NCI-H510A (cell line): ENCODE results near the gene TBC1D8.

Source experiments
- DNase-seq: peaks from one replicate; lab custom pipeline; 2025; lab: John Stamatoyannopoulos, UW

TBC1D8 gene

DNA sequence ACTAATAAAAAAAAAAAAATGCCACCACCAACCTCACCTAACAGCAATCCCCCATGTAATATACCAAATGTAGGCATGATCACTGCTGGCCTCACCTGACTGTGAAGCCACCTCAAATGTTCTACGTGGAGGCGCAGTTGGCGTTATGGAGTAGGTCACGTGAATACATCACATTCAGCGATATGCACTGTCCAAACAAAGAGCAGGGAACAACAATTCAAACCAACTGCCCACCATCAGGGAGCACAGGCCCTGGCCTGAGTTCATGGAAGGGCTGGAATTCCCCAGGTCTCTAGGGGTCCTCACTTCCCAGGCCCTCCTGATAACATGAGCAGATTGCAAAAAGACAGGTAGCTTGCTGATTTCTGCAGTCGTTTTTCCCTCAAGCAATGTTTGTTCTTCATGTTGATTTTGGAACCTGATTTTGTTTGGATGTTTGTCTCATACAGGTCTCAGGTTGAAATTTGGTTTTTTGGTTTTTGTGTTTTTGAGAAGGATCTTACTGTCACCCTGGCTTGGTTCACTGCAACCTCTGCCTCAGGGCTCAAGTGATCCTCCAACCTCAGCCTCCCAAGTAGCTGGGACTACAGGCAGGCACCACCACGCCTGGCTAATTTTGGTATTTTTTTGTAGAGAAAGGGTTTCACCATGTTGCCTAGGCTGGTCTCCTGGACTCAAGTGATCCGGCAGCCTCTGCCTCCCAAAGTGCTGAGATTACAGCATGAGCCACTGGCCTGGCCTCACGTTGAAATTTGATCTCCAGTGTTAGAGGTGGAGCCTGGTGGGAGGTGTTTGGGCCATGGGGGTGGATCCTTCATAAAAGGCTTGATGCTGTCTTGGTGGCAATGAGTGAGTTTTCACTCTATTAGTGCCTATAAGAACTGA, 15.5 kb downstream of the TBC1D8 start:
- no peak for DNase-seq

DNA sequence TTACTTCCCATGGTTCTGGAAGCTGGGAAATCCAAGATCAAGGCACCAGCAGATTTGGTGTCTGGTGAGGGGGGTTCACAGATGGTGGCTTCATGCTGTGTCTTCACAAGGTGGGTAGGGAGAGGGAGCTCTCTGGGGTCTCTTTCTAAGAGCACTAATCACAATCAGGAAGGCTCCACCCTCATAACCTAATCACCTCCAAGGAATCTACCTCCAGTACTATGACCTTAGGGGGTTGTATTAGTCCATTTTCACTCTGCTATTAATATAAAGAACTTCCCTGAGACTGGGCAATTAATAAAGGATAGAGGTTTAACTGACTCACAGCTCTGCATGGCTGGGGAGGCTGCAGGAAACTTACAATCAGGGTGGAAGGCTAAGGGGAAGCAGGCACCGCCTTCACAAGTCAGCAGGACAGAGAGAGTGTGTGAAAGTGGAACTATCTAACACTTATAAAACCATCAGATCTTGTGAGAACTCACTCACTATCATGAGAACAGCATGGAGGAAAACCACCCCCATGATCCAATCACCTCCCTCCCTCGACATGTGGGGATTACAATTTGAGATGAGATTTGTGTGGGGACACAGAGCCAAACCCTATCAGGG, 17.6 kb downstream of the TBC1D8 start:
- no peak for DNase-seq

DNA sequence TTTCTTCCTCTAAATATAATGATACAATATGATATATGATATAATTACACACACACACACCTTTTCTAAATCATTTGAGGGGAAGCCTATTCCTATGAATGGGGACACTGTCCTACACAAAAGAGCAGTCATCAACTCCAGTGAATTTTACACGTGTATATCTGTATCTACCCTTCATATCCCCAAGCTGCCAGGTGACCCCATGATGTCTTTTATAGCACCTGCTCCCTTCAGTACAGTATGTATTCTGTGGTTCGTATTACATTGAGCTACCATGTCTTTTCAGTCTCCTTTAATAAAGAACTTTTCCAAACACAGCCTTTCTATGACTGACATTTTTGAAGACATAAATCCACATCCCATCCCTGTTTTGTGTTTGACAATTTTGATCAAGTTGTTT, 19.0 kb downstream of the TBC1D8 start:
- DNase-seq = no peak

DNA sequence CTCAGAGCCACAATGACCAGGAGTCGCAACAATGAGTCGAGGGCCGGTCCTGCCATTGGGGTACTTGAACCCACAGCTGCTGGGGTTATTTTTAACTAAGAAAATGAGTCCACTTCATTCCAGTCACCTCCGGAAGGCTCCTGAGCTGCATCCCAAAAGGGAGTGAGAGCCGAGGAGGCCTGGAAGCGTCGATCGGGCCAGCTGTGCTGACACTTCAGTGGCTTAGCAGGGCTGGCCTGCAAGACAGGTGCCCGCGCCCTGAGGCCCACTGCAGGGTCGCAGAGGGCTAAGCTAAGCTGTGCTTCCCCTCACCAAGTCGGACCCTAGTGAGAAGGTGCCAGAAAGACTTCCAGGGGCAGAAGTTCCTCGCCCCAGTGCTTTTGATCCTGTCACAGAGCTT, 21.1 kb downstream of the TBC1D8 start:
- no peak for DNase-seq

DNA sequence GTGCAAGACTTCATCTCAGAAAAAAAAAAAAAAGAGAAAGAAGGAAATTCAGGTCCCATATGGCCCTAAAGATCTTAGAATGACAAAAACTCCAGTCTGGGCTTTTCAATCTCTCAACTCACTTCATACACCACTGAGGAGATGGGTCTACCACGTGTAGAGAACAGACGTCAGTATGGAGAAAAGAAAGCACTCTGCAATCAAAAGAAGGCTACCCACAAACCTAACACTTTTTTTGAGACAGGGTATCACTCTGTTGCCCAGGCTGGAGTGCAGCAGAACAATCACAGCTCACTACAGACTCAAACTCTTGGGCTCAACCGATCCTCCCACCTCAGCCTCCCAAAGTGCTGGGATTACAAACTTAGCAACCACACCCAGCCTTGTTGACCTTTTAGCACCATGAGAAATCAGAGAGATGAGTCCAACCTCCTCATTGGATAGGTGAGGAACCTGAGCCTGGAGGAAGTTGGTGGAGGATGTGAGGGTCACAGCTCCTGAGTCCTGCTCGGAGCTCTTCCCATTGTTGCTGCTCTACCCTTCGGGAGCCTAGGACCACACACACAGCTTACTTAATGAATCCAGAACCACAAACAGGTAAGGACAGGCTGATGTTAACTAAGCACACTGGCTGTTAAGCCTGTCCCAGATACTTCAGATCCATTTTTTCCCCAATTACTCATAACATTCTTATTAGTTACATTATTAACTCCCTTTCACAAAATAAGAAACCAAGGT, 23.7 kb downstream of the TBC1D8 start:
- no peak for DNase-seq

DNA sequence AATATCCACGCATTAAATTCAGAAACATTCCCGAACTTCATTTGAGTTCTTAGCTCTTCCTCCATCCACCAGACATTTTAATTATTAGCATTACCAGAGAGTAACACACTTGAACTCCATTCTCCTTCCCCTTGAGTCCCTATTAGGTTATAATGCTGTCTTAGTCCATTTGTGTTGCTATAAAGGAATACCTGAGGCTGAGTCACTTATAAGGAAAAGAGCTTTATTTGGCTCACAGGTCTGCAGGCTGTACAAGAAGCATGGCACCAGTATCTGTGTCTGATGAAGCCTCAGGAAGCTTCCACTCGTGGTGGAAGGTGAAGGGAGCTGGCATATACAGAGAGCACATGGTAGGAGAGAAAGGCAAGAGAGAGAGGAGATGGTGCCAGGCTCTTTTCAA, 25.4 kb downstream of the TBC1D8 start:
- DNase-seq = no peak

DNA sequence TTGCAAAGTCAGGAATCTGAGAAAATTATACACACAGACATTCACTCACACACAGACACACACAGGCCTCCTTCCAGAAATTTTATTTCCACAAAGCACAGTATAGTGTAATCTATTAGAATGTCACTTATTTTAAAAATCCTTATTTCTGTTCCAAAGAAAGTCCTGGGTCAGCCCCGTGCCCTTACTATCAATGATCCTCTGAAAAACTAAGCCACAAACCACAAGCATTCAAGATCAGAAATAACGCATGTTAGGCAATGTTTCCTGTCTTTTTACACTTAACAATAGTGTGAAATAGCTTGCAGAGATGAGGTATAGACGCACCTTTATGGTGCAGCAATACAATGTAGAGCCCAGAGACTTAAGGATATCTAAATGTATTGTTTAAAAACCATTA, 25.8 kb downstream of the TBC1D8 start:
- DNase-seq = no peak

DNA sequence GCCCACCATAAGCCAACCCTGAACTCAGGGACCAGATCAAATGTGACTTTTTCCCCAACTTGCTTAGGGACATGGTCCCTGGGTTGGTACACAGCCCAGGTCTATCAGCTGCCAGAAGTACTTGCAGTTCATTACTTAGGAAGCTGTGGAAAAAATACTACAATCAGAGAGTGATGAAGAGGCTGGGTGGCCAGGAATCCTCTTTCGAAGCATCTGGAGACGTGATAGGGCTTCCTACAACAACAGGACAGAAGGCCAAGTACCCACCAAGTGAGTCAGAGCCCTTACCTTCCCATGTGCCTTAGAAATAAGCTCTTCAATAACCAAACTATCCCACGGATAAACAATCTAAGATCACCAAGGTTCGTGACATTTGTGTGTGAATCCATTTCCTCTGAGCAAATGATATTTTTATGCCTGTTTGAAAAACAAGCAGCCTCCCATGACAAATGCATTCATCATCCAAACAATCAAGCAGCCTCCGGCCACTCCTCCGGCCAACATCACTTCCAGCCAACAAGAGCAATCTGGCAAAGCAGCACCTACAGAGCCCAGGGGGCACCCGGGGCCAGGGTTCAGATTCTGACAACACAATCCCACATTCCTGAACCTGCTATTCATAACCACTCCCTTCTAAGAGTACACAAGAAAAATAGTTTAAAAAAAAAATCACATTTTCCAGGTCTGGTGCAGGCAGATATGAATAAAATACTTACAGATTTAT, 26.4 kb downstream of the TBC1D8 start:
- DNase-seq = no peak

DNA sequence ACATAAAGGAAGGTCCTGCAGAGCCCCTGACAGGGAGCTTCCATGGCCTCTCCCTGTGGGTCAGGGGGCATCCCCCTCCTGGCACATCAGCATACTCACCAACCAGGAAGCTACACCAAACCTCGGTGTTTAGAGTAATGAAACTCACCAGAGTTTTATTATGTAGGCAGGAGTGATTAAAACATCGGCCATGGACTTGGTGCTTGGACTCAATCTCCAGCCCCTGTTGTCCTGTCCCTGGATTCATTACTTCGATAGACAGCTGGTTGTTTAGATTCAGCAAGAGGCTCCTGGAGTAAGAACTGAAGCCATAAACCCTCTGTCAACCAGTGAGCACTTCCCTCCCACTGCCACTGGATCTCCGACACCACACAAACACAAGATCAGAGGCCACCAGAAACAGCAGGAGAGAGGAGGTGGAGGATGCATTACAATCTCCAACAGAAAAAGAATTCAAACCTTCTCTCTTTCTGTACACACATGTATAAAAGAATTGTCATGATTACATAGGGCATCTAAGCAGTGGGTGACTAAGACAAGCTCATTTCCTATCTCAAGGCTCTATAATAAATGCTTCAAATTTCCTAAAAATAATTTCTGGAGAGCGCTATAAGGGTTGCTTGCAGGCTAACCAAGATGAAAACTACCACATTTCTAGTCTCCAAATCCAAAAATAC, 27.2 kb downstream of the TBC1D8 start:
- DNase-seq = no peak

DNA sequence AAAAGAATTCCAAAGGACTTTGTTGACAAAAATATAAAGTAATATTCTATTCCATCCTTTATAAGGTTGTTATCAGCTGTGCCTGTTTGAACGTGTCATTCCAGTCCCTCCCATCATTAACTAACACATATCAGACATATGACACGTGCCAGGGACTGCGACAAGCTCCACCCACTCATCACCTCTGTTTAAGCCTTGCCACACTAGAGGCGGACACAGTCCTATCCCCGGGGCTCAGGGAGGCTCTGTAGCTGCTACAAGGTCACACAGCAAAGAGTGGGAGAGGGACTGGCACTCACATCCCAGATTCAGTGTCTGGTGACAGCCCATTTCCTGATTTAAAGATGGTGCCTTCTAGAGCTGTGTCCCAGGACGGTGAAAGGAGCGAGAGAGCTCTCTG, 30.0 kb downstream of the TBC1D8 start:
- DNase-seq = peak; percentile 35

DNA sequence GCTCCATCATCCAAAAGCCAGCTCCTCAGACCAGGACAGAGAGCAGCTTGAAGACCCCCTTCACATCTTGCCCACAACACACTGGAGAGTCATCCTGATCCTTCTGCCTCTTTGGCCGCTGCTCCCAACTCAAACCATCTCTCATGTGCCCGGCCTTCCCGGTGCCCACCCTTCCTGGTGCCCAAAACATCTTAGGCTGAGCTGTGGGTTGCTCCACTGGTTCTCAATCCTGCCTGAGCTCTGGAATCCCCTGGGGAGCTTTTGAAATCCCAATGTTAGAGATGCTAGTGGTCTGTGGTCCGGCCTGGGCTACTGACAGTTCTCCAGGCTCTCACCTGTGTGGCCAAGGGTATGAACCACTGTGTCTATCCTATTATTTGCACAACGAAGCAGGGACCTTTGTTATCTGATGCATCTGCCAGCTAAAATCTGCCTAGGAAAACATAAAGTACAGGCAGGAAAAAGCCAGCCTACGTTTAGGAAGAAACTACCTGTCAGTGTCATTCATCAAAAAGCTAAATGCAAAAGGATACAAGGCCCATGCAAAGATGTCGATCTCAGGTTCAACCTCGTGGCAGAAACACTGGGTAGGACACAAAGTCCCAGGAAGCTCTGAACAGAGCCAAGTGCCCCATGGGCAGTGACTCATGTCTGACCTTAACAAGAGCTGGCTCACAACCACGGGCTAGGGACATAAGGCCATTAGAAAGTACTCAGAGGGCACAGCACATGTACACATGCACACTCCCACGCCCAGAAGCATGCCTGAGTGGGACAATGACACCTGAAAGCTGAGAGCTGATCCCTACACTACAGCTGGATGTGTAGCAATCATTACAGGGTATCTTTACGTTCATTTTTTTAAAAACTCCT, 30.8 kb downstream of the TBC1D8 start:
- DNase-seq = no peak

DNA sequence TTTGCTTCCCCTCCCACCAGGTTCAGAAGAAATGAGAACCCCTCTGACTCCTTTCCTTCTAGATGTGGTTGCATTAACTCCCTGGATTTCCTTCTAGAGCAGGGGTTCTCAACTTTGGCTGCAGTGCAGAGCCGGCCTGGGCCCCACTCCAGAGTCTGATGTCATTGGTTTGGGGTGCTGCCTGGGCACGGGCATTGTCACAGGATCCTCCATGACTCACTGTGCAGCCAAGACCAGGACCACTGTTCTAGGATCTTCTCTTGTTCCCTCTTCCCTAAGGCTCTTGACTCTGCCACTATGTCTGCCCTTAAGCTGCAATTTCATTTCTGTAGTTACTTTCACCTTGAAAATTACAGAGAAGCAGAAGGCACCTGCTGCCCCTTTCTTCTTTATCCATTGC, 31.8 kb downstream of the TBC1D8 start:
- no peak for DNase-seq

DNA sequence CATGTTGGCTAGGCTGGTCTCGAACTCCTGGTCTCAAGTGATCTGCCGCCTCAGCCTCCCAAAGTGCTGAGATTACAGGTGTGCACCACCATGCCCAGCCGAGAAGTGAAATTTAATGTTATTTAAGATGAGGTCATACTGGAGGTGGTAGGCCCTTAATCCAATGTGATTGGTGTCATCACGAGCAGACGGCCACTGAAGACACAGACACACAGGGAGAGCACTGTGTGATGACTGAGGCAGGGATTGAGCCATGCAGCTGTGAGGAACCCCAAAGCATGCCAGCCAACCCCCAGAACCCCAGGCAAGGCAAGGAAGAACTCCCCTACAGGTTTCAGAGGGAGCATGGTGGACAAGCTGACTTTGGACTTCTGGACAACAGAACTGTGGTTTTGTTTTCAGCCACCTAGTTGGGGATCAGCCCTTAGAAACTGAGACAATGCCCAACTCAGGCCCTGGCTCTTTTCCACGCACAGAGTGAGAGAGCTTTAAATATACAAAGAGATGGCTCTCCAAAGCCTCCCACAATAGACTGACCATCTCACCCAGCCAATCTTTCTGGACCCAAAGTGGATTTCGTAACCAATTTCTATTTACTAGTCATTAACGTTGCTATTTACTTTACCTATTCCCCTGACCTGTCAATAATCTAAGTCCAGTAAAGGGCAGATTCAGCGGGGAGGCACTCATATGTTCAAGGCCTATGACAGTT, 34.2 kb downstream of the TBC1D8 start:
- no peak for DNase-seq

DNA sequence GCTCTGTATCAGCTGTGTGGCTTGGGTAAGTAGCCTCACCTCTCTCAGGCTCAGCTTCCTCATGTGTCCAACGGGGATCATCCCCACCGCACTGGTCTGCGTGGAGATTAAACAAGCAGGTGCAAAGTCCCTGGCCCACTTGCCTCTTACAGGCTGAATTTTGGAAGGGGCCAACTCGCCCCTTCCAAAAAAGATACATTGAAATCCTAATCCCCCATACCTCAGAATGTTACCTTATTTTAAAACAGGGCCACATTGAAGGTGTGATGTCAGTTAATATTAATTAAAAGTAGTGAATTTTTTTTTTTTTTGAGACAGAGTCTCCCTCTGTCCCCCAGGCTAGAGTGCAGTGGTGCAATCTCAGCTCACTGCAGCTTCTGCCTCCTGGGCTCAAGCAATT, 34.8 kb downstream of the TBC1D8 start:
- DNase-seq = no peak

DNA sequence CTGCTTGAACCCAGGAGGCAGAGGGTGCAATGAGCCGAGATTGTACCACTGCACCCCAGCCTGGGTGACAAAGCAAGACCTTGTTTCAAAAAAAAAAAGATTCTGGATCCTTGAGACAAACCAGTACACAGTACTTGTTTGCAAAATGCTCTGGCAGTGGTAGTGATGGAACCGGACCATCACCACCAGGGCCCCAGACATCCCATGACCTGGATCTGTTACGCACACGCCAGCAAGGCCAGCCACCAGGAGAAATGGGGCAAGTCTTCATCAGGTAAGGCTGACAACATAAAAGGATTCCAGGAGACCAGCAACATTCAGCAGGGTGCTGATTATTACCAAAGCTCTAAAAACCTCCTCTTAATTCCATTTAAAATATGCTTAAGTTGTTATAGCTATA, 35.5 kb downstream of the TBC1D8 start:
- DNase-seq = no peak

DNA sequence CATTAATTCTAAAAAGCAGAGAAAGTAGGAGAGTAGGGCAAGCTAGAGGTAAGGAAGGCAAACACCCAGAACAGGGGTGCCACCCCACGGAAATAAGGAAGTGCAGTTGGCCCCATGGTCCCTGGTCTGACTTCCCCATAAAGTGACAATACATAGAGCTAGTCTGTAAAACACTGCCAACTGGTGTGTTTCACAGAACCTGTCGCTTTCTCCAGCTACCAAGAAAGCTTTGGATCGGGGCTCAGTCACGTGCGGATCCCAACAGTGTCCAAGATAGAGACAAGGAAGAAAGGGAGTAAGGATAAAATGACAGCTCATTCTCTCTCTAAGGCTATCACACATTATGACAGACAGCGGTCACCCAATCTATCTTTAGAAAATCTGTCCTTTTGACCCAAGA, 36.4 kb downstream of the TBC1D8 start:
- no peak for DNase-seq

DNA sequence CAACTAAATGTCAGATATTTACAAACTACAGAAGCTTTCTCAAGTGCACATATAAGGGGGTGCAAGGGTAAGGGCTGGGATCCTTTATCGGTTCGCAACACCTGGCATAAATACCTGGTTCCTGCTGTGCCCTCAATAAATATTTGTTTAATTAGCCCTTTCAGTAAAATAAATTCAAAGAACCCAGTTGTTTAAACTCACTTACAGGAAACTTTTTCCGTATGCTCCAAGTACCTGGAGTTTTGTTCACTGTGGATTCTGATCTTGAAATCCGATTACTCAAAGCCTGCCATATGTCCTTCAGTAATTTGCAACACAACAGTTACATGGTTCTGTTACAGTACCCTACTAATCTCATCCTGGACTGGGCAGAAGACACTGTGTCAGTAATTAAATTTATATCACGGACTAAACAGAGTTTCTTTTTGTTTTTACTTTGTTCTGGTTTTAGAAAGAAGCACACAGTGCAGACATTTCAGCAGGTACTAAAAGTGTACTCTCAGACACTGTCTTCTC, 36.9 kb downstream of the TBC1D8 start:
- DNase-seq = no peak

DNA sequence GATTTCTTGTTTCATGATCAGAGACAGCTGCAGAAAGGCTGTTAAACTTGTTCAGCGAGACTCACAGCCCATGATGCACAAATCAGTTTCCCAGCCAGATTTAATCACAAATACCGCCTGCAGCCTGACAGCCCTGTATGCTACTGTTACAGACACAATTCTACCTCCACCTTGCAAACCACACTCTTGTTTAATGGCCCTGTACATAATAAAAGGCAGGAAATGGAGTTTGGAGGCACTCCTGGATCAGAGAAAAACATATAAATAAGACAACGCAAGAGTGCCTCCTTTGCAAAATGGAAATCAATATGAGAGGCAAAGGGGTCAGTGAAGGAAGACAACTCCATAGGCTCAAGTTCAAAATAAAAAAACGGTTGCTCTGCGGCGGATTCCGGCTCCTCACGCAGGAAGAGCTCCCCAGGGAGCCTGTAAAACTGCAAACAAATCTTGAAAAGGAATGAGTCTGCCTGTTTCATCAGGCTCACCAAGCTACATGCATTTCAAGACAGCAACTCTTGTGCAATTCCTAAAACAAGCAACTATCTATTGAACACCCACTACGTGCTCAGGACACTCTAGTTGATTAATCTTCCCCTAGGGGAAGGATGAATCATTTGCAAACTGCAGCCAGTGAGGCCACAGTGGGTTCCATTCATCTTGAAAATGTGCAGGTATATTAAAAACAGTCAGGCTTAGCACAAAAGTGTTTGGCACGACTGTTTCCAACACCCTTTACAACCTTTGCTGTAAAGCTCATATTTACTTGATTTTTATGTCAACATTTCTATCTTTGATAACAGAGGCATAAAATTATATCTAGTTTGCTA, 37.5 kb downstream of the TBC1D8 start:
- DNase-seq = peak; percentile 44

DNA sequence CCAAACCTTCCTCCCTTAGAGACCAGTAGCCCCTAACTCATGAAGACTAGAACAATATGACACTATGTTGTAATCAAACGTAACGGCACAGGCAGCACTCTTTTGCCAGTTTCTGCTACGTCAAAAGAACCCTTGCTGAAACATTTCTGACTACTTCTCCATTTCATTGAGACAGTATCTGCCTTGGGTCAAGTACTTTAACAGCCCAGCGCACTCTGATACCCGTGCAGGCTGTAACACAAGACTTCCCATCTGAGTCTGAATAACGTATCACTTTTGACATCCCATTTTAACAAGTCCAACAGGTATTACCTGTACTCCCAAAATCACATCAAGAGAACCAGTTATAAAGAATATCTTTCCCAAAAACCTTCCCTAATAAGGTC, 38.4 kb downstream of the TBC1D8 start:
- DNase-seq = no peak
